ENCODE measurements around the gene OSBPL2.
A peak's percentile ranks its signal among the peaks of the same experiment; 100 is the strongest.

Gene OSBPL2

GRCh38 chr20:62266851-62267250, 28.5 kb downstream of the OSBPL2 start:
- H3K9me3 Mint-ChIP-seq, result no peaks in the 10 kb centered on the region
- H3K4me1 Mint-ChIP-seq, result no peaks in the 10 kb centered on the region
- peaks cover 73% of the 10 kb centered on the region for H3K36me3 Mint-ChIP-seq
- H3K27ac Mint-ChIP-seq, result no peak overlapping the region
- no peak for ATAC-seq
- H3K4me3 Mint-ChIP-seq, result no peak overlapping the region
- no peaks in the 10 kb centered on the region for H3K27me3 Mint-ChIP-seq

DNA sequence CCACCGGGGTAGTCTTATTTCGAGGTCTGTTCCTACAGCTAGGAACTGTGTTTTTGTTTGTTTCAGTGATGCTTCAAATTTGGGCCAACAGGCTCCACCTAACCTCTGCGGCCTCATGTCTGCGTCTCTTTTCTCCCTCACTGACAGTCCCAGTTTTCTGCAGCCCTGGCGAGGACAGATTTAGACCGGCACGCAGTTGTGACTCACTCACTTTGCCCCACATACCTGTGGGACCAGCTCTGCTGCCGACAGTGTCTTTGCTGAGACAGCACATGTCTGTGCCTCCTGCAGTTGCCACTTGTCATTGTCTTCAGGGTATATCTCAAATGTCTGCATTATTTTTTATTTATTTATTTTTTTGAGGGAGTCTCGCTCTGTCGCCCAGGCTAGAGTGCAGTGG, 29.2 kb downstream of the OSBPL2 start:
- Mint-ChIP-seq H3K9me3 (no peaks in the 10 kb centered on the region), H3K4me1 (no peaks in the 10 kb centered on the region), H3K27ac (no peak overlapping the region), H3K27me3 (no peaks in the 10 kb centered on the region), H3K36me3 (peaks cover 71% of the 10 kb centered on the region), H3K4me3 (no peak overlapping the region)
- ATAC-seq, result no peak

DNA sequence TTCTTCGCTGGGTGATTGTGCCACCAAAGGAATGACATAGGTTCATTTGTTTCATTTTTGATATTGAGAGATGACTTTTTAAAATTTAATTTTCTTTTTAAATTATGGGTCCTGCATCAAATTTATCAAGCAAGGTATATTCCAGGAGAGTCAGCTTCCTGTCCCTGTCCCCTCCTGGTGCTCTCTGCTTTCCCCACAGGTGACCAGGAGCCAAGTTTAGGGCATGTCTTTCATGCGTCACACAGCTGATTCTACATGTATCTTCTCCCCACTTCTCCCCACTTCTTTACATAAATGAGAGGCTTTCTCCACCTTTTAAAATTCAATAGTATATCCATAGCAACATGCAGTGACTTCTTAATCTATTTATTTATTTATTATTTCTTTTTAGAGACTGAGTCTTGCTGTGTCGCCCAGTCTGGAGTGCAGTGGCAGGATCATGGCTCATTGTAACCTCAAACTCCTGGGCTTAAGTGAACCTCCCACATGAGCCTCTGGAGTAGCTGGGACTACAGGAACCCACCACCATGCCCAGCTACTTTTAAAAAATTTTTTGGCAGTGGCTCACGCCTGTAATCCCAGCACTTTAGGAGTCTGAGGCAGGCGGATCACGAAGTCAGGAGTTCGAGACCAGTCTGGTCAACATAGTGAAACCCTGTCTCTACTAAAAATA, 30.0 kb downstream of the OSBPL2 start:
- Mint-ChIP-seq H3K9me3 (no peaks in the 10 kb centered on the region), H3K36me3 (peaks cover 75% of the 10 kb centered on the region), H3K4me1 (no peaks in the 10 kb centered on the region), H3K27me3 (no peaks in the 10 kb centered on the region), H3K4me3 (no peak overlapping the region), H3K27ac (no peak overlapping the region)
- no peak for ATAC-seq

GRCh38 chr20:62269378-62269777, 31.1 kb downstream of the OSBPL2 start:
- peaks cover 8% of the 10 kb centered on the region for H3K4me1 Mint-ChIP-seq

GRCh38 chr20:62269871-62270270, 31.6 kb downstream of the OSBPL2 start:
- Mint-ChIP-seq H3K9me3 (no peaks in the 10 kb centered on the region), H3K4me1 (peaks cover 13% of the 10 kb centered on the region), H3K36me3 (peaks cover 75% of the 10 kb centered on the region), H3K27ac (no peak overlapping the region), H3K4me3 (no peak overlapping the region), H3K27me3 (no peaks in the 10 kb centered on the region)
- ATAC-seq, result no peak

More at GRCh38 chr20:62269378-62269777, 31.1 kb downstream of the OSBPL2 start:
- no peak for ATAC-seq
- Mint-ChIP-seq H3K9me3 (no peaks in the 10 kb centered on the region), H3K27ac (no peak overlapping the region), H3K36me3 (peaks cover 75% of the 10 kb centered on the region), H3K27me3 (no peaks in the 10 kb centered on the region), H3K4me3 (no peak overlapping the region)

DNA sequence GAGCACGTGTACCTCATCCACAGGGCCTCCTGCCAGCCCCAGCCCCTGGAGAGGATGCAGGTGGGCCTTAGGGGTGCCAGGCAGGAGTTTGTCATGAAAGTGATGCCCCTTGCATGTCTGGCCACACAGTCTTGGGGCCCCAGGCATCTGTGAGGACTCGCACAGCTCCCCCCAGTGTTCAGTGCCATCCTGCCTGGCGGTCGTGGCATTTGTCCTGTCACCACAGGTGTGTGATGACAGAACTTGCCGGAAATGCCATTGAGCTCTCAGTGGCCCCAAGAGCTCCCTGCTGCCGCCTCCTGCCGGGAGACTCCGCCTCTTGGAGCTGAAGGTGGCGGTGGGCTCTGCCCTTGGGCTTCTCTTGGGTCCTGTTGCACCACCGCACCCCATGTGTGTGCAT, 33.9 kb downstream of the OSBPL2 start:
- no peaks in the 10 kb centered on the region for H3K9me3 Mint-ChIP-seq
- H3K4me3 Mint-ChIP-seq, result no peak overlapping the region
- peaks cover 57% of the 10 kb centered on the region for H3K36me3 Mint-ChIP-seq
- no peak for ATAC-seq
- peaks cover 20% of the 10 kb centered on the region for H3K4me1 Mint-ChIP-seq
- H3K27ac Mint-ChIP-seq, result no peak overlapping the region
- no peaks in the 10 kb centered on the region for H3K27me3 Mint-ChIP-seq

- no peak overlapping the region for H3K27ac Mint-ChIP-seq
- H3K9me3 Mint-ChIP-seq, result no peaks in the 10 kb centered on the region
- H3K4me1 Mint-ChIP-seq, result peaks cover 20% of the 10 kb centered on the region
- H3K27me3 Mint-ChIP-seq, result no peaks in the 10 kb centered on the region
- H3K36me3 Mint-ChIP-seq, result peaks cover 67% of the 10 kb centered on the region
- no peak for ATAC-seq
- H3K4me3 Mint-ChIP-seq, result no peak overlapping the region
Measured at GRCh38 chr20:62273416-62273815, 35.1 kb downstream of the OSBPL2 start.

GRCh38 chr20:62274332-62274950, 36.1 kb downstream of the OSBPL2 start:
- ATAC-seq, result peak; percentile 82
- Mint-ChIP-seq H3K4me1 (peaks cover 20% of the 10 kb centered on the region), H3K27ac (peak overlapping the region; percentile 54), H3K4me3 (peak overlapping the region; percentile 39), H3K27me3 (no peaks in the 10 kb centered on the region), H3K9me3 (no peaks in the 10 kb centered on the region), H3K36me3 (peaks cover 70% of the 10 kb centered on the region)

GRCh38 chr20:62275219-62275618, 36.9 kb downstream of the OSBPL2 start:
- Mint-ChIP-seq H3K27me3 (no peaks in the 10 kb centered on the region), H3K27ac (peak overlapping the region; percentile 54), H3K36me3 (peaks cover 73% of the 10 kb centered on the region), H3K4me1 (peaks cover 20% of the 10 kb centered on the region), H3K9me3 (no peaks in the 10 kb centered on the region), H3K4me3 (no peak overlapping the region)
- ATAC-seq, result peak; percentile 43

DNA sequence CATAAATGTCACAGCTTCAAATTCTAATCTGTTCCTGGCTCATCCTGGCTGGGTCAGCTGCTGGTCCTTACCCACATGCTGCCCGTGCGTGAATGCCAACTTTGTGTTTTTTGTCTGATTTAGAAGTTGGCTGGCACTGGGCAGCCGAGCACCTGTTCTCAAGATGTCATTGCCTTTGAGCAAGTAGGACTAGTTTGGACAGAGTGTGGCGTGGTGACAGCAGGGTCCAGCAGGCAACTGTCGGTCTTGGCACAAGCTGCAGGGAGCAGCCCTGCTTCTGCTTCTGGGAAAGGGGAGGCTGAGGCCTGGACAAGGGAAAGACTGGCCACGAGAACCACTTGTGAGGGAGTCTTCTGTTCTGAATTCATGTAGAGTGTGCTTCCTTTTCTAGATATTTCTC, 38.1 kb downstream of the OSBPL2 start:
- H3K27me3 Mint-ChIP-seq, result no peaks in the 10 kb centered on the region
- no peak for ATAC-seq
- H3K4me1 Mint-ChIP-seq, result peaks cover 20% of the 10 kb centered on the region
- no peak overlapping the region for H3K27ac Mint-ChIP-seq
- H3K9me3 Mint-ChIP-seq, result no peaks in the 10 kb centered on the region
- peaks cover 75% of the 10 kb centered on the region for H3K36me3 Mint-ChIP-seq
- no peak overlapping the region for H3K4me3 Mint-ChIP-seq

GRCh38 chr20:62277253-62277652, 38.9 kb downstream of the OSBPL2 start:
- Mint-ChIP-seq H3K4me1 (peaks cover 20% of the 10 kb centered on the region), H3K9me3 (no peaks in the 10 kb centered on the region), H3K36me3 (peaks cover 75% of the 10 kb centered on the region), H3K4me3 (no peak overlapping the region), H3K27me3 (no peaks in the 10 kb centered on the region), H3K27ac (no peak overlapping the region)
- ATAC-seq, result no peak

DNA sequence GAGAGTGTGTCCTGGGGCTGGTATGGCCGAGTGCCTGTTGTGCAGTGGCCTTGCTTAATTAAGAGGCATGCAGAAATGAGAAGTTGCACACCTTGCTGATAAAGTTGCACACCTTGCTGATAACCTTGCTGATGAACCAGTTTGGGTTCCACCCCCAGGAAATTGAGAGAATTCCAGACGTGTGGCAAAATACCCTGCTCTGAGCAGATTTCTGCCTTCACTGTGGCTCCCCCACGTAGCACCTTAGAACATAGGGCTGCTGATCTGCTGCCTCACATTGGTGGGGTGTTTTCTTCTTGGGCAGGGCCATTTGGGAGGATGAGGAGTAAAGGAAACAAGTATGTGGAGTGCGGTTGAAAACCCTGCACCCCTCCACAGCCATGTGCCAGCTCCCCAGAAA, 42.0 kb downstream of the OSBPL2 start:
- H3K27me3 Mint-ChIP-seq, result no peaks in the 10 kb centered on the region
- peaks cover 71% of the 10 kb centered on the region for H3K36me3 Mint-ChIP-seq
- no peak overlapping the region for H3K27ac Mint-ChIP-seq
- no peaks in the 10 kb centered on the region for H3K9me3 Mint-ChIP-seq
- H3K4me1 Mint-ChIP-seq, result peaks cover 4% of the 10 kb centered on the region
- ATAC-seq, result no peak
- H3K4me3 Mint-ChIP-seq, result no peak overlapping the region

DNA sequence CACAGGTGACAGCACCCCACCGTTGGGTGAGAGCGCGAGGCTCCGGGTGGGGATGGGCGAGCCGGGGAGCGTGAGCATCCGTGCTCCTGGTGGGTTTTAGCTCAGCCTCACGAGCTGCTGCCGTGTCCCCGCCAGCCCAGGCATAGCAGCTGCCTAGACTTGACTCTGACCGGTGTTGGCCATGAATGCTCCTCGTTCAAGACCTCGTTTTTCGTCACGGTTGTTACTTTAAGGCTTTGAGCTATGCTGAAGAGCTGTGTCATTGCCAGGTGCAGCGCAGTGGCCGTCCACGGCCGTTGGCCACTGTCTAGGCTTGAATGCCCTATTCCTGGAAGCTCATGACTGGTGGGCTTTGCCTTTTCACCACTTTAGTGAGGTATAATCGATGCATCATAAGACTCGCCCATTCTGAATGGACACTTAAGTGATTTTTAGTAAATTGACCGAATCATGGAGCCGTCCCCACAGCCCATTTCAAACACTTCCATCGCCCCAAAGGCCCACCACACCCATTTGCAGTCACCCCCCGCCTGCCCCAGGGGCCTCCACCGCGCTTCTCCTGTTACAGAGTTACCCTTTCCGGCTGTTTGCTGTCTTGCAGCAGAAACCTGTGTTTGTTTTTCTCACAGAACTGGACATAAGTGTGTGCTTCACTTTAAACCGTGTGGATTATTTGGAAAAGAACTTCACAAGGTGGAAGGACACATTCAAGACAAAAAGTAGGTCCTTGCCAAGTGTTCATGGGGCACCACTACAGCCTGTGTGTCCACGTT, 43.0 kb downstream of the OSBPL2 start:
- Mint-ChIP-seq H3K4me1 (no peaks in the 10 kb centered on the region), H3K27me3 (no peaks in the 10 kb centered on the region), H3K36me3 (peaks cover 72% of the 10 kb centered on the region)

DNA sequence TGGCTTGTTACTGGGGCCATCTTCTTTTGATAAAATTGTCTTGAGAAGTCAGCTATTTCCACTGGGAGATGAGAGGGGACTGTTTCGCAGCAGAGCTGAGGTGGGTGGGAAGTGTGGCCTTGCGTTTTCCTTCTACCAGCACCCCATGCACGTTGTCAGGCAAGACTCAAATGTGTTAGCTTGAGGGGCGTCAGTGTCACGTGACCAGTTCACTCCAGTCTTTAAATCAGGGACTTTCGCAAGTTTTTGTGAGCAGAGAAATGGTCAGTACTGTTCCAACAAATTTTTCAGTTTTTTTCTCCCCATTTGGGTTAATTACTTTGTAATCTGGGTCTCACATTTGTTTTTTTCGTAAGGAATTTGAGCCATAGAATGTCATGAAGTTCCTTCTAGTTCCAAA, 43.8 kb downstream of the OSBPL2 start:
- ATAC-seq, result no peak
- Mint-ChIP-seq H3K27ac (no peak overlapping the region), H3K36me3 (peaks cover 75% of the 10 kb centered on the region), H3K4me3 (no peak overlapping the region), H3K4me1 (no peaks in the 10 kb centered on the region), H3K9me3 (no peaks in the 10 kb centered on the region), H3K27me3 (no peaks in the 10 kb centered on the region)

More for the DNA sequence above, 43.0 kb downstream of the OSBPL2 start:
- no peak overlapping the region for H3K4me3 Mint-ChIP-seq
- no peaks in the 10 kb centered on the region for H3K9me3 Mint-ChIP-seq
- no peak overlapping the region for H3K27ac Mint-ChIP-seq
- ATAC-seq, result no peak

- no peaks in the 10 kb centered on the region for H3K27me3 Mint-ChIP-seq
- no peak overlapping the region for H3K27ac Mint-ChIP-seq
- H3K36me3 Mint-ChIP-seq, result peaks cover 66% of the 10 kb centered on the region
- ATAC-seq, result no peak
- H3K9me3 Mint-ChIP-seq, result no peaks in the 10 kb centered on the region
- no peak overlapping the region for H3K4me3 Mint-ChIP-seq
- H3K4me1 Mint-ChIP-seq, result no peaks in the 10 kb centered on the region
Measured at GRCh38 chr20:62282877-62283503, 44.7 kb downstream of the OSBPL2 start.
